NCI-H510A treated with DMSO at 0.1 percent for 48 hours (cell line): ENCODE data around the gene TRIM46.

ENCODE experiments used
- DNase-seq: peaks from one replicate; lab custom pipeline; 2025; lab: John Stamatoyannopoulos, UW

Gene TRIM46

GRCh38 chr1:155171836-155172731, 1.6 kb upstream of the TRIM46 start:
- no peak for DNase-seq

- peak; percentile 98 for DNase-seq
These were observed 744 bp upstream of the TRIM46 start, which contains the start of gene KRTCAP2 for GRCh38 chr1:155172732-155173477. KRTCAP2 (minus strand) TSS chr1:155173304; CDS start chr1:155173224, 80 bp downstream.

DNA sequence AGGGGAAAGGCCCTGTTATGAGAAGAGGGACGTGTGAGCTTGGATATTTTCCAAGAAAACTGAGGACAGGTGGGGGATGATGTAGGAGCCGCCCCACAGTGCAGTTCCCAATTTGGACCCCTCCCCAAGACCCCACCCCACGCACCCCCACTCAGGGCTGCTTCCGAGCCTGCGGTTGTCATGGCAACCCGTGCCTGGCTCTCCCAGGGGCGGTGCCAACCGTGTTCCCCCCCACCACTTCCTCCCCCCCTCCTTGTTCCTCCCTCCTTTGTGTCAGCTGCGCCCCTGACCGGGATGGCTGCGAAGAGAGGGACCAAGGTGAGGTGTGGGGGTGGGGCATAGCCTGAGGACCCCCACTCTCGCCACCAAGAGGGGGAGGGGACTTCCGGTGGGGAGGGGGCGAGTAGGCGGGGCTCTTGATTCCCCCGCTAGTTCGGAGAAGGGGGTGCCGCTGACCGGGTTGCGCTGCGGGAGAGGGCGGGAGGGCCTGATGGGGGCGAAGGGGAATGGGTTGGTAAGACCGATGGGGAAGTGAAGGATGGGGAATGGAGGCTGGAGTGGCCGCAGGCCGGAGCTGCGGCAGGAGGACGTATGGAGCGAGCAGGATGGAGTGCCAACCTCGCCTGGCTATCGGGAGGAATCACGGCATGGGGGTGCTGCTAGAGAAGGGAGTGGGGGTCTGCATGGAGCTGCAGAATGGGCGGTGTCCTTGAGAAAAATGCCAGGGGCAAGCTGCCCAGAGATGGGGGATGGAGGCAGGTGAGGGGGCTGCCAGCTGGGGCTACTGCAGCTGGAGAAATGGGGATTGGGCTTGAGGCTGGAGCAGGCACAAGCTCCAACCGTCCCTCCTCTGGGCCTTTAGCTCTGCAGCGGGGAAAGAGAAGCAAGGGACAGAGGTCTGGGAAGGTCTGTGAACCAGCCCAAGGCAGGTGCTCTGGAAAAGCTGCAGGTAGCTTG, 953 bp downstream of the TRIM46 start:
- no peak for DNase-seq

GRCh38 chr1:155175281-155175926, 1.8 kb downstream of the TRIM46 start:
- no peak for DNase-seq

- DNase-seq, result peak; percentile 23
These were observed 2.3 kb downstream of the TRIM46 start for GRCh38 chr1:155175927-155176371.

- peak; percentile 87 for DNase-seq
These were observed 3.0 kb downstream of the TRIM46 start for GRCh38 chr1:155176544-155177071.

- no peak for DNase-seq
These were observed 3.7 kb downstream of the TRIM46 start for GRCh38 chr1:155177192-155177917.

DNA sequence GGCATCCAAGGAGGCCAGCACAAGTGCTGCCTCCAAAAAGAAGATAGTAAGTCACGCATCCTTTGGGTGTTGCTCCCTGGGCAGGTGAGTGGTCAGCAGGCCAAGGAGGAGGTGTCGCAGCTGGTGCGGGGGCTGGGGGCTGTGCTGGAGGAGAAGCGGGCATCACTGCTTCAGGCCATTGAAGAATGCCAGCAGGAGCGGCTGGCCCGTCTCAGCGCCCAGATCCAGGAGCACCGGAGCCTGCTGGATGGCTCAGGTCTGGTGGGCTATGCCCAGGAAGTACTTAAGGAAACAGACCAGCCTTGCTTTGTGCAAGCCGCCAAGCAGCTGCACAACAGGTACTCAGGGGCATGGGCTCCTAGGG, 4.3 kb downstream of the TRIM46 start:
- DNase-seq, result no peak

- no peak for DNase-seq
These were observed 4.9 kb downstream of the TRIM46 start for GRCh38 chr1:155178441-155179111.

GRCh38 chr1:155179112-155180031, 5.7 kb downstream of the TRIM46 start:
- DNase-seq, result no peak

DNA sequence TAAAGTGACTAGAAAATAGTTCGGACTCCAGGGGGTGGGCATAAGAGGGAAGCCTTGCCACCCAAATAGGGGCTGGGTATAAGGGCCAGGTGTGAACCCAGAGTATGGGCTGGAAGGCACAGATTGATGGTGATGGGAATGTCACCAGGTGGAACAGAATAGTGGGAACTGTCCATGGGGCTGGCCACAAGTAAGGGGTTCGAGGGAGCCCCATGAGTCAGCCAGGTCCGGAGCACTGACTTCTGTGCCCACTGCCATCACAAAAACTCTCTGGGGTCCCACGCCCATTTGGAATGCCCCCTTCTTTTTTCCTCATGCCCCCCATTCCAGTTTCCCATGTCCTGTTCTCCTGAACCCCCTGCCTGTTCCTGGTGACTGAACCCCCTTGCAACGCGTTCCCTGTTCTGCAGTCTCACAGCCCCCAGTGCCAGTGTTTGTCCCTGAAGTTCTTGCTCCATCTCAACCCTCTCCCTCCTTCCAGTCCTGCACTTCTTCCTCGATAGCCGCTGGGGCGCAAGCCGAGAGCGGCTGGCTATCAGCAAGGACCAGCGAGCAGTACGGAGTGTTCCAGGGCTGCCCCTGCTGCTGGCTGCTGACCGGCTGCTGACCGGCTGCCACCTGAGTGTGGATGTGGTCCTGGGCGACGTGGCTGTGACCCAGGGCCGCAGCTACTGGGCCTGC, 7.9 kb downstream of the TRIM46 start:
- DNase-seq, result no peak

DNA sequence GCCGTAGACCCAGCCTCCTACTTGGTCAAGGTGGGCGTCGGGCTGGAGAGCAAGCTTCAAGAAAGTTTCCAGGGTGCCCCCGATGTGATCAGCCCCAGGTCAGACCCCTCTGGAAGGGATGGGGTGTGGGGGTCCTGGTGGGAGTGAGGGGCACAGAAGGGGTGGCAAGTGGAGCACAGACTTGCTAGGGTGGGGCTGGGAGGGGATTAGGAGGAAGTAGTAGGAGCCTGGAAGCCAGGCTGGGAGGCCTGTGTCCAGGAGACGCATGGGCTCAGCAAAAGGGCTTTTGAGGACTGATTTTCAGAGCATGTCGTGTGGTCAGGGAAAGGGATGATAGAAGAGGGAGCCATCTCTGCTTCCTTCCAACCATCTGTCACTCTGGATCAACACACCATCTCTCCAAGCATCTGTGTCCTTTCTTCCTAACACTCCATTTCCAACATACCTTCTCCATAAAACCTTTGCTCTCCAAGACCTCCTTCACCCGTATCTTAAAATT, 8.5 kb downstream of the TRIM46 start:
- DNase-seq, result no peak

GRCh38 chr1:155183775-155184221, 10.1 kb downstream of the TRIM46 start:
- no peak for DNase-seq

GRCh38 chr1:155184351-155184811, 10.7 kb downstream of the TRIM46 start:
- no peak for DNase-seq

GRCh38 chr1:155184835-155185782, 11.5 kb downstream of the TRIM46 start:
- DNase-seq, result peak; percentile 18

DNA sequence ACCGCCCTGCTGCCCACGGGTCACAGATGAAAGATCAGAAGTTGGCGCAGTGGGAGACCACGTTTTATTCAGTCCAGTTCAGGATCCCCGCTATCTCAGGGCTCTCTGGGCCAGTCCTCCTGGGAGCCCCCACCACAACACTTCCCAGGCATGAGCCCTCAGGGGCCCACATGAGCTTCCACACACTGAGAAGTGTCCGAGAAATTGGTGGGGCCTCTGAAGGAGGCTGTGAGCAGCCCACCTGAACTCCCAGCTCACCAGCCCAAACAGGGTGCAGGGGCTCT, 12.1 kb downstream of the TRIM46 start:
- DNase-seq, result no peak
